Effector CD8-positive, alpha-beta T cell (primary cell): ENCODE data around the gene BEST2.
A peak's percentile ranks its signal among the peaks of the same experiment; 100 is the strongest.
"Not testable (repeated sequence)": the region's sequence is repeated elsewhere in the genome, so short reads cannot be mapped to it uniquely, and the experiment has no call there.

ENCODE experiments used
- DNase-seq: peaks from one replicate; lab custom pipeline; 2025; lab: John Stamatoyannopoulos, UW
- total RNA-seq, 4 experiments: gene quantifications; one replicate each; lab custom pipeline; 2026; lab: John Stamatoyannopoulos, UW

Gene BEST2
- 0 to 0.12 (median 0.04) reads per million in 4 experiments for total RNA-seq

DNA sequence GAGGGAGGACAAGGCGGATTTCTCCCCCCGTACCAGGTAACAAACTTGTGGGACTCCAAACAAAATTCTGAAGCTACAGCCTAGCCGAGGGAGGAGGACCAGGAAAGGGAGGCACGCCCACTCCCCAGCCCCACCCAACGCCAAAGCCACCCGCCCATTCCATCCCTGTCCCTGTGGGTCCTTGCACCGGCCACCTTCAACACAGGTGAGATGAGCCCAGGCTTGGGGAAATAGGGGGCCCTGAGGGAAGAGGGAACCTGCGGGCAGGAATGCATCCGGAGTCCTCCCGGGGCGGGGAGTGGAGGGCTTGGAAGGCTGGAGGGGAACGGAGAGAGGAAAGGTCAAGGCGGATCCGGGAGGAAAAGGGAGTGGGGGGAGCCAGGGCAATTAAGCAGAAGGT lies at the start of gene BEST2:
Gene BEST2 (plus strand): TSS at position 157 of the 400 bp plus-strand sequence. CDS start 802 bp downstream, outside the sequence.
- DNase-seq = no peak

DNA sequence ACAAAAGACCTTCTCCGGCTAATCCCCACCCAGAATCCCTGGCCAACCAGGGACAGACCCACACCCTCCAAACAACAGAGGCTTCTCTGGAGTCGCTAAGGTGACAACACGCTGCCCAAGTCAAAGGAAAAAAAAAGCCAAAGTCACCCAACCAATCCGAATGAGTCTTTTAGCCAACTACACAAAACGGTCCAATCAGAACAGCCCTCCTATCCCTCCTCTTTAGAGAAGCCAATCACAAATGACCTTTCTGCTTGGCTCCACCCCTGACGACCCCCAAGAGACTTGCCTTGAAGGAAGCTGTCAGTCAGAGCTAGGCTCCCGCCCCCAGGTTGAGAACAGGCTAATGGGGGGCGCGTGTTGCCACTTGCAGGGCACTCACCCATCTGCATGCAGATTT lies 48.5 kb upstream of the BEST2 start:
- no peak for DNase-seq

DNA sequence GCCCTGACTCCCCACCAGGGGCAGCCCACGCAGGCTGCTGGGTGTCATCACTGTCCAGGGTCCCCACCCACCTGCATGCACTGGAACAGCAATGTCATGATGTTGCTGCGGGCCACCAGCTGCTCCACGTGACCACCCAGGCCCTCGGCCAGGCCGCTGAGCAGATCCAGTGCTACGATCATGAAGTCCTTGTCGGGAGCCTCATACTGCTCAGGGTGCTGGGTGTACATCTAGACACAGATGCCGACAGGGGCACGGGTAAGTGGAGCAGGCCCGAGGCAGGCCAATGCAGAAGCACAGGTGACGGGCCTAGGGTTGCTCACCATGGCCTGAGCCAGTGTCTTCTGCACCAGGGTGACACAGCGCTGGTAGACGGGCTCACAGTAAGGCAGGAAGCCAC lies 46.4 kb upstream of the BEST2 start:
- DNase-seq = no peak

DNA sequence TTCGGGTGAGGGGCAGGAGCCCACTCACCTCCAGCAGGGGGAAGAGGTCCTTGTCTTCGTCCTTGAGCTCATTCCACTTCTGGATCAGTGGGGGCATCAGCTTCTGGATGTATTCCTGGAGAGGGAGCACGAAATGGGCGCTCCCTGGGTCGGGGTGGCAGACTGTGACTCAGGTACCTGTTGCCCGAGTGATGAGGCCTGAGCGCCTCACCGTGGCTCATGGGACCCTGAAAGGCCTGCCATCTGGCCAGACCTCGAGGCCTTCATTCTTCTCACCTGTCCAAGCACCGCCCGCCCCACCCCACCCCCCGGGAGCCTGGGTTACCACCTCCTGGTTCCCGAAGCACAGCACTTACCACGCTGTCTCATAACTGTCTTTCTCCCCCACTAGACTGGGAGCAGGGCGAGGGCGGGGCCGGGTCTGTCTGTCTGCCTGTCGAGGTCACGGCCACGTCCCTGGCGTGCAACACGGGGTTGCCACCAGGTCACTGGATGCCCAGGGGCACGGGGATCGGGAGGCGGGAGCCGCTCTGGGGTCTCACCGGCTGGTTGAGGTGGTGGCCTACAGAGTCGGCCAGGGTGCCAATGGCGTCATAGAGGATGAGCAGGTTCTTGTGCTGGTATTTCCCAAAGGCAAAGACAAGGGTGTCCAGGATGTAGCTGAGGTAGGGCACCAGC lies 45.8 kb upstream of the BEST2 start:
- no peak for DNase-seq

DNA sequence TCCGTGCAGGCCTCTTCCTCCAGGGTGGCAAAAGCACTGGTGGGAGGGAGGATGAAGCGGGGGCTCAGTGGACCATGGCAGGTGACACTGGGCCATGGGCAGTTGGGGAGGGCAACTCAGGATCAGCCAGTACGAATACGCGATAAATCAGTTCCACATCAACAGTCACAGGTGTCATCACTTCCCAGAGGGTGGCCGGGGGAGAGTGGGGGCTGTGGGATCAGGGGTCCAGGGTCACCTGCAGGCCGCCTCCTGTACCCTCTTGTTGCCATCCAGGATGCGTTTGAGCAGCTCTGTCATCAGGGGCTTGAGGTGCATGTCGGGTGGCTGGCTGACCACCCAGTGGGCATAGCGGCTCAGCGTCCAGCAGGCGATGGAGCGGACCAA lies 45.3 kb upstream of the BEST2 start:
- DNase-seq = no peak

DNA sequence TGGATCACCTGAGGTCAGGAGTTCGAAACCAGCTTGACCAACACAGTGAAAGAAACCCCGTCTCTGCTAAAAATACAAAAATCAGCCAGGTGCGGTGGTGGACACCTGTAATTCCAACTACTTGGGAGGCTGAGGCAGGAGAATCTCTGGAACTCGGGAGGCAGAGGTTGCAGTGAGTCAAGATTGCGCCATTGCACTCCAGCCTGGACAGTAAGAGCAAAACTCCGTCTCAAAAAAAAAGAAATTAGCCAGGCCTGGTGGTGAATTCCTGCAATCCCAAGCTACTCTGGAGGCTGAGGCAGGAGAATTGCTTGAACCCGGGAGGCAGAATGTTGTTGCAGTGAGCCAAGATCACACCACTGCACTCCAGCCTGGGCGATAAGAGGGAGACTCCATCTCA lies 43.0 kb upstream of the BEST2 start:
- DNase-seq = no peak

DNA sequence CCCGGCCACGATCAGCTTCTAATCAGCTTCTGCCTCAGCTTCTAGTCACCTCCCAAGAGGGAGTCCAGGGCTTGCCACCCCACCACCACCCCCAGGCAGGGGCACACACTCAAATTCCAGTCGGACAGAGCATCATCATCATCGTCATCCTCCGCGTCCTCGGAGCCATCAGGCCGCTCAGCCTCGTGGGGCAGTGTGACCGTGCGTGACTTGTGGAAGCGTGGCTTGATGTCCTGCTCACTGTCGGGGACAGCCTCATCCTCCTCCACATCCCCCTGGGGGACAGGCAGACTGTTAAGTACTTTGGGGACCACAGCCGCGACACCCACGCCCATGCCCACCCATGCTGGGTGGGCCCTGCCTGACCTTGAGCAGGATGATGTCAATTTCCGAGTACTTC lies 40.4 kb upstream of the BEST2 start:
- no peak for DNase-seq

DNA sequence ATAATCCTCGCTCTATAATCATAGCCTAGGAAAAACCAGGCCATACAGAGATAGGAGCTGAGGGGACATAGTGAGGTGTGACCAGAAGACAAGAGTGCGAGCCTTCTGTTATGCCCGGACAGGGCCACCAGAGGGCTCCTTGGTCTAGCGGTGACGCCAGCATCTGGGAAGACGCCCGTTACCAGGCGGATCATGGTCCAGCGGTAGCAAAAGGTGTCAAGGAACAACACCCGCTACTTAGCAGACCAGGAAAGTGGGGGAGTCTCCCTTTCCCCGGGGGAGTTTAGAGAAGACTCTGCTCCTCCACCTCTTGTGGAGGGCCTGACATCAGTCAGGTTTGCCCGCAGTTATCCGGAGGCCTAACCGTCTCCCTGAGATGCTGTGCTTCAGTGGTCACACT lies 39.5 kb upstream of the BEST2 start:
- not testable (repeated sequence) for DNase-seq

DNA sequence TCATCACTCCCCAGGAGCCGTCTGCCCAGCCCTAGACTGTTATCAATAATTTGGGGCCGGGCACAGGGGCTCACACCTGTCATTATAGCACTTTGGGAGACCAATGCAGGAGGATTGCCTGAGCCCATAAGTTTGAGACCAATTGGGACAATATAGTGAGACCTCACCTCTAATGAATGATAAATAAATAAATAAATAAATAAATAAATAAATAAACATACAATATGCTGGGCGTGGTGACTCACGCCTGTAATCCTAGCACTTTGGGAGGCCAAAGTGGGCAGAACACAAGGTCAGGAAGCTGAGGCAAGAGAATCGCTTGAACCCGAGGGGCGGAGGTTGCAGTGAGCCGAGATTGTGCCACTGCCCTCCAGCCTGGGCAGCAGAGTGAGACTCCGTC lies 38.3 kb upstream of the BEST2 start:
- not testable (repeated sequence) for DNase-seq

DNA sequence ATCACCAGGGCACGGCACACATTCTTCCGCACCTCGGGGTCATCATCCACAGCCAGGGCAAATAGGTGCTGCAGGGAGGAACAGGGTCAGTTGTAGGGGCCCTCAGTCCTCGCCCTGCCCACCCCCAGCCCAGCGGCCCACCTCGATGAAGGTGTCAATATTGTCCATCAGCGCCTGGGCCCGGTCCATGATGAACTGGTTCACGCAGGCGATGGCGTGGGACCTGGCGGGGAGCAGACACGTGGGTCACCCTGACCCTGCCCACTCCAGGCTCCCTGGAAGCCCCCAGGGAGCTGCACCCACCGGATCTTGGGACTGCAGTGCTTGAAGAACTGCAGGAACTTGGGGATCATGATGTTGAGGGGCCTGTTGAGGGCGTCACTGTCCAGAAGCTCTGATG lies 36.5 kb upstream of the BEST2 start:
- no peak for DNase-seq

DNA sequence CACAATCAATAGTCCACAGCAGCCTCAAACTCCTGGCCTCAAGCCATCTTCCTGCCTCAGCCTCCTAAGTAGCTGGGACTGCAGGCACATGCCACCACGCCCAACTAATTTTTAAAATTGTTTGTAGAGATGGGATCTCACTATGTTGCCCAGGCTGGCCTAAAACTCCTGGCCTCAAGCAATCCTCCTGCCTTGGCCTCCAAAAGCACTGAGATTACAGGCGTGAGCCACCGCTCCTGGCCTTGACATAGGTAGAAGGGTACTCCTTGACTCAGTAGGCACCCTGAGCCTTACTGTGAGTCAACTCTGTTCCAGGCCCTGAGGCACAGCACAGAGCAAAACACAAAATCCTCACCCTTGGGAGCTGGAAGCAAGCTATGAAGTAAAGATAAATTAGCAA lies 35.7 kb upstream of the BEST2 start:
- DNase-seq = no peak

DNA sequence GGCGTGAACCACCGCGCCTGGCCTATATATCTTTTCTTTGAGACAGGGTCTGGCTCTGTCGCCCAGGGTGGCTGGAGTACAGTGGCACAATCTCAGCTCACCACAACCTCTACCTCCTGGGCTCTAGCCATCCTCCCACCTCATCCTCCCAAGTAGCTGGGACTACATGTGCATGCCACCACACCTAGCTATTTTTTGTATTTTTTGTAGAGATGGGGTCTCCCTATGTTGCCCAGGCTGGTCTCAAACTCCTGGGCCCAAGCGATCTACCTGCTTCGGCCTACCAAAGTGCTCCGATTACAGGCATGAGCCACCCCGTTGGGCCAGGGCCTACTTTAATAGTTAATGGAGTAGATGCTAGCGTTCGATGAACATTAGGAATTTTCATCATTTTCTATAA lies 31.3 kb upstream of the BEST2 start:
- no peak for DNase-seq

DNA sequence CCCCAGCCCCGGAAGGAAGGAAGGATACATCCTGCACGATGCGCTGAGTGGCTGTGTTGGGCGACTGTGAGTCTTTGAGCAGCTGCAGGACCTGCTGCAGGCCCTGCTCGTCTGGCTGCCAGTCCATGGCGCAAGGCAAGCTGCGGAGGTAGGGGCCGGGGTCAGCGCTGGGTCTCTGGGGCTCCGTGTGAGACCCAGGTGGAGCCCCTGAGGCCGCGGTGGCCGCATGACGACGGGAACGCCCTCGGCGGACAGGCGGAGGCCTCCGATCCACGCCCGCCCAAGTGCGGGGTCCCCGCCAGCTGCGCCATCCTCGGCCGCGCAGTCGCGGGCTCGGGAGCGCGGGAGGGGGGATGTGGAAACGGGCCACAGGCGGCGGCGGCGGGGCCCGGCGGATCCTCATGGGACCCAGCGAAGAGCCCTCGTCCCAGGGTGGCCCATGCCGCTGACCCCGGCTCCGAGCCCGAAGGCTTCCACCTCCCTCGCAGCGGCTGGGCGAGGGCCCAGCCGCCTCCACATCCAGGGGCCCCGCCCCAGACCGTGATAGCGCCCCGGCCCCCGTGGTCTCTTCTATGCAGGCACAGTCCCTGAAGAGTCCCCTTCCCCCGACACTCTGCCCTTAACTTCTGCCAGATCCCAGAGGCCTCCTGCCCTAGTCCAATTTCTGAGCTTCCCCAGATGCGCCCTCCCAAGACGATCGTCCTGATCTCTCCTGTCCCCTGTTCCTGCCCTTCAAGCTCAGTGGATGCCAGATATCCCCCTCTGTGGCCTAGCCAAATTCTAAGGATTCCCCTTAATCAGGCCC lies 30.5 kb upstream of the BEST2 start:
- no peak for DNase-seq

DNA sequence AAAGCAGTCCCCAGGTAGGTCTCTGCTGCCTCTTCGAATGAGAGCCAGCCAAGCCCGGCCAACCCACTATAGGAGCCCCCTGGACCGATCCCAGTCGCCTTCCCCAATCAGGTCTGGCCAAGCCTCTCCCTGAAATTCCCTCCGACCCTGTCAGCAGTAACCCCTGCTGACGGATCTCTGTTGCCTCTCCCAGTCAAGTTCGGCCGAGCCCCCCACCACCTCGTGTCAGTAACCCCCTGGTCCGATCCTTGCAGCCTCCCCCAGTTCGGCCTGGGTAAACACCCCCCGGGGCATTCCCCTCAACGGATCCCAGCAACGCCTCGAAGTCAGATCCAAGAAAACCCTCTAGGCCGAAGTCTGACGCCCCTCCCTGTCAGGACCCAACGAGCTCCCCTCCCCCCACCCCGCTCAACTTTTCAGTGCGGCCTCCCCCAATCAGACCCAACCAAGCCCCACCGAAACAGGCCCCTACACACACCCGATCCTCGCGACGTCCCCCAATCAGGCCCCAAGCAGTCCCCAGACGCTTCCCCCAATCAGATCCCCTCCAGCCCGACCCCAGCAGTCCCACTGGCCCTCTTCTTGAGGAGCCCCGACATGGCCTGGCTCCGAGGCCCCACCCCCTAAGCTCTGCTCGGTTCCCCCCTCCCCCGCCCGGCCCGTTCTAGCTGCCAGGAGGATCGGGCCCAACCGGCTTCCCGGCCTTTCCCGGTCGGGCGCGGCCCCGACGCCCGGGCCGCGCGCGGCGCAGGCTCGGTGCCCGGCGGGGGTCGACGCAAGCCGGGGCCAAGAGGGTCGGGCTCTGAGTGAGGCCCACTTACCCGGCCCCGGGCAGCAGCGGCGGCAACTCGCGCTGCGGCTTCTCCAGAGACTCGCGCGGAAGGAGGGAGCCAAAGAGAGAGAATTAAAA lies 29.7 kb upstream of the BEST2 start:
- DNase-seq = peak; percentile 49

DNA sequence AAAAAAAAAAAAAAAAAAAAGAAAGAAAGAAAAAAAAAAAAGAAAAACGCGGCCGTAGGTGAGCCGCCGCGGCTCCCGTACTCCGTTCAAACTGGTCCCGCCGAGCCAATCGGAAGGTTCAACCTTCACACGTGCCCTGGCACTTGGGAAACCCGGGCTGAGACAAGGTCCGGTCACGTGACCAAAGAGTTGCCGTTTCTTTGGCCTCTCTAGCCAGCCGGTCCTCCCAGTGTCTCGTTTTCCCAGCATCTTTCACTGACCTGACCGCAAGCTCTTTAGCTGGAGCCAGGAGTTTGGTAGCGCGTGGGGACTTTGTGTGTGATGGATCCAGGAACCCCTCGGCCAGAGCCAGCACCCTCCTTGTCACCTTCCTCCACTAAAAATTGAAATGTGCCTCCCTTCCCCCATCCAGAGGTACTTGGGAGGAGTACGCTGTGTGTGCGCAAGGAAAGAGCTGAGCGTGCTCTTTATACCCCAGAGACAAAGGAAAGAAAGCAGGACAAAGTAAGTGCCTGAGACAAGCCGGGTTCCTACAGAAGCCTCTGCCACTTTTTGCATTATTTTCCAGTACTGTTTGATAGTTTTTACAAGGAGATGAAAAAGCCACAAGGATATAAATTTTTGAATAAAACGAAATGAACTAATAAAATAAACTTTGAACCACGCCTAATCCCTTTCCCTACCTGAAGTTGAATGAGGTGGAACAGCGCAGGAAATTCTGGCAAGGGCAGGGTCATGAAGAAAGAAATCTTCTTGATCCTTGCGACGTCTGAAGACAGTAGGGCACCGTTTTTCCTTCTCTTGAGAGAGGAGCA lies 28.8 kb upstream of the BEST2 start:
- peak; percentile 88 for DNase-seq

DNA sequence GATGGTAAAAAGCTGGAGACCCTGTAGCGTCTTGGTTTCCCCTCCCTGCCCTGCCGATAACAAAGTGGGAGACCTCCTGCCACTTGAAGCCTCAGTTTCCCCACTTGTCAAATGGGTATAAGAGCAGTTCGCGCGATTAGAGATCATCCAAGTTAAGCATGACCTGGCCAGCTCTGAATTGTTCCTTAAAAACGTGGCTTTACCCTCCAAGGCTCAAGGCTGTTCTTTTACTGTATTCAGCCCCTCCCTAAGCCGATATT lies 28.3 kb upstream of the BEST2 start:
- no peak for DNase-seq

DNA sequence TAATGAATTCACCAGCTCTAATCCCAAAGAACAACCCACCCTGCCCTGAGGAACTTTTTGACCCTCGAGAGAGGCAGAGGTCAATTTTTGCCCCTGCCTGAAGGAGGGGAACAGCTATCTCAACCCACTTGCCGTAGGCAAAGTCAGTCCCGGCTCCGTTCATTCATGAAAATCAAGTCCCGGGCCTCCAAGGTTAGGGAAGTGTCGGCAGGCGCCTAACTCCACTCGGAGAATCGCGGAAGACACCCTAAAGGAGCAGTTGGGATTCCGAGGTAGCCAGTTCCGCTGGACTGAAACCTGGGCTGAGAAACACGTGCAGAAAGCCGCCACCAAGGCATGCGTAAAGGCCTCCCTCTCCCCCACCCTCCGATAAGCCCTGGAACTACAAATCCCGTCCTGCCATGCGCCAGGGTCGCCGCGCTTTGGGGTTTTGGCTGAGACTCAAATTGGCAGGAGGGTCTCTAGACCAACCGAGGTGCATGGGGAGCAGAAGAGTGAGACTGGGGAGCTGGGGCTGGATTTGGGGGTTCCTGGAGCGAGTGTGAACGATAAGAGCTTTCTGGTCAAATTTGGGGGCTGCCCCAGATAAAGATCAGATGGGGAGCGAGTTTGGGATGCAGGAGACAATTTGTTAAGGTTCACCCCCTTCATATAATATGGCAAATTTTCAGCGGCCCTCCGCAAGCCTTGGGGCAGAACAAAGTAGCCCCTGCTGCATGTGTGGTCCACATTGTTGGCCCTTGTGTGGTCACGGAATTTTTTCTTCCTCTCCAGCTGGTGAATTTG lies 27.8 kb upstream of the BEST2 start, which contains the start of gene TNPO2:
Gene TNPO2 (minus strand): TSS at position 292 of the 786 bp plus-strand sequence. CDS start 2,955 bp downstream, outside the sequence.
- peak; percentile 19 for DNase-seq

DNA sequence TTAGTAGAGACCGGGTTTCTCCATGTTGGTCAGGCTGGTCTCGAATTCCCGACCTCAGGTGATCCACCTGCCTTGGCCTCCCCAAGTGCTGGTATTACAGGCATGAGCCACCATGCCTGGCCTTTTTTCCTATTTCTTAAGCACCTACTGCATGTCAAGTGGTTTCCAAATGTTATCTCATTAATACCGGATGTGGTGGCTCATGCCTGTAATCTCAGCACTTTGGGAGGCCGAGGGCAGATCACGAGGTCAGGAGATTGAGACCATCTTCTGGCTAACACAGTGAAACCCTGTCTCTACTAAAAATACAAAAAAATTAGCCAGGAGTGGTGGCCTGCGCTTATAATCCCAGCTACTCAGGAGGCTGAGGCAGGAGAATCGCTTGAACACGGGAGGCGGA lies 26.0 kb upstream of the BEST2 start:
- DNase-seq = not testable (repeated sequence)

DNA sequence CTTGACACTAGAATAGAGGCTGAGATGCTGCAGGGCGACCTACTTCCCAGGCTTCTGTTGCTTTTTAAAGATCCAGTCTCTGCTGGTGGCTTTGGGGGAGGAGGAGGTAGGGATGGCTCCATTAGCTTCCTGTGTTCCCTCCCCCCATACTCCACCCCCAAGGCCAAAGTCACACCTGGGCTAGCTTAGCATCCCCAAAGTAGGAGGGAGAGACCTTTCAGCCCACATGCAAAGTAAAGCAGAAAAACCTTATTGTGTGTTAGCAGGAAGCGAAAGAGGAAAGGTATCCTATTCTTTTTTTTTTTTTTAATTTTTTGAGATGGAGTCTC lies 24.6 kb upstream of the BEST2 start:
- no peak for DNase-seq

DNA sequence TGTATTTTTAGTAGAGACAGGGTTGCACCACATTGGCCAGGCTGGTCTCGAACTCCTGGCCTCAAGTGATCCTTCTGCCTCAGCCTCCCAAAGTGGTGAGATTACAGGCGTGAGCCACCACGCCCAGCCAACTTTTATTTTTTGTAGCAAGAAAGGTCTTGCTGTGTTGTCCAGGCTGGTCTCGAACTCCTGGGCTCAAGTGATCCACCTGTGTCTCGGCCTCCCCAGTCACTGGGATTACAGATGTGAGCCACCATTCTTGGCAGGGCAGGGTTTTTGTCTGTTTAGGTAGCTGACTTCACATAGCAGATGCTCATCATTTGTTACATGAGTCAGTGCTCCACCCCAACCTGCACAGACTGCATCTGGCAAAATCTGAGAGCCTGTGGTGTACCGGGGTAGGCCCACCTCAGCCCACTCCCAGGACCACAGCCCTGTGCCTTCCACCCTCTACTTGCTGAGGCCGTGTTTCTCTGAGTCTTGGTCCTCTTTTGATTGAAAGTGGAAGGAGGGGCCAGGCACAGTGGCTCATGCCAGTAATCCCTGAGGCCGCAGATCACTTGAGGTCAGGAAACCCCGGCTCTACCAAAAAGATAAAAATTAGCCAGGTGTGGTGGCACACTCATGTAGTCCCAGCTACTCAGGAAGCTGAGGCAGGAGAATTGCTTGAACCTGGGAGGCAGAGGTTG lies 23.7 kb upstream of the BEST2 start:
- no peak for DNase-seq
